GM12878 (cell line): ENCODE results near the gene ZKSCAN5. TPM values are rescaled to one million over a fixed set of nuclear protein-coding genes. Genes with fewer than 3 reads are reported as not detected.

Source experiments
- BHLHE40 ChIP-seq, 2 experiments: fragments of 450-650 bp in 1 of 2; IDR thresholded peaks; 2 replicates each; pipeline ENCODE4 v1.6.1; 2011 to 2017; ENCODE audit warnings: low read depth in 2 of 2, borderline replicate concordance in 1 of 2, improper control_type of control experiment in 1 of 2, low read length in 1 of 2, mild to moderate bottlenecking in 1 of 2
- CREM ChIP-seq: IDR thresholded peaks from 2 replicates; pipeline ENCODE4 v1.6.1; 2014; ENCODE audit warnings: antibody characterized with exemption, low read depth
- EED ChIP-seq: sonication (generic); IDR thresholded peaks from 2 replicates; pipeline ENCODE4 v1.6.1; 2016; ENCODE audit warnings: antibody characterized with exemption, low read depth
- FOXM1 ChIP-seq: IDR thresholded peaks from 2 replicates; pipeline ENCODE4 v1.6.1; 2012; ENCODE audit warnings: low read depth, mild to moderate bottlenecking, inconsistent platforms, low read length, moderate library complexity
- LARP7 ChIP-seq: fragments of 450-650 bp; IDR thresholded peaks from 2 replicates; pipeline ENCODE4 v1.6.1; 2017; ENCODE audit warnings: mild to moderate bottlenecking
- NRF1 ChIP-seq: conservative IDR thresholded peaks from 2 replicates; pipeline ENCODE4 v1.6.1; 2011; ENCODE audit warnings: mild to moderate bottlenecking, low read depth, low read length, improper control_type of control experiment
- RCOR1 ChIP-seq: conservative IDR thresholded peaks from 2 replicates; pipeline ENCODE4 v1.6.1; 2012; ENCODE audit warnings: low read depth, low read length, improper control_type of control experiment
- RFX5 ChIP-seq: IDR thresholded peaks from 2 replicates; pipeline ENCODE4 v1.6.1; 2011; ENCODE audit warnings: low read depth, low read length, improper control_type of control experiment
- RUNX3 ChIP-seq: IDR thresholded peaks from 2 replicates; pipeline ENCODE4 v1.6.1; 2012; ENCODE audit warnings: low read length, inconsistent platforms
- SIN3A ChIP-seq: IDR thresholded peaks from 2 replicates; pipeline ENCODE4 v1.6.1; 2012; ENCODE audit warnings: low read depth, low read length, improper control_type of control experiment
- SP1 ChIP-seq: IDR thresholded peaks from one replicate; pipeline ENCODE4 v1.6.1; 2011; ENCODE audit warnings: low read depth, low read length
- ZNF207 ChIP-seq: fragments of 450-650 bp; IDR thresholded peaks from 2 replicates; pipeline ENCODE4 v1.6.1; 2014; ENCODE audit warnings: antibody characterized with exemption, mild to moderate bottlenecking, borderline replicate concordance
- ZNF274 ChIP-seq: IDR thresholded peaks from one replicate; pipeline ENCODE4 v1.8.0; 2011; ENCODE audit not compliant: insufficient read length, insufficient read depth
- ZNF384 ChIP-seq: IDR thresholded peaks from 2 replicates; pipeline ENCODE4 v1.6.1; 2012; ENCODE audit warnings: low read depth, mild to moderate bottlenecking, low read length, improper control_type of control experiment, borderline replicate concordance
- ZSCAN29 ChIP-seq: fragments of 450-650 bp; IDR thresholded peaks from 2 replicates; pipeline ENCODE4 v1.6.1; 2017; ENCODE audit warnings: mild to moderate bottlenecking, moderate library complexity
- polyA plus RNA-seq, 11 experiments: library from polyadenylated mRNA; depleted of rRNA in 4 of 11; unstranded in 6 of 11; stranded (reverse) in 5 of 11; fragments of >200 nt; fragmentation: Nextera tagmentation in 4 of 11; fragmentation: Illumina TruSeq in 1 of 11; extraction: Ambion mirVana in 4 of 11; extraction: Trizol in 1 of 11; gene quantifications; 1 replicate in 1 of 11; 2 replicates in 10 of 11; pipeline versions ENCODE4 v1.2.1 to v1.2.3, GENCODE V29; 2011 to 2016; ENCODE audit warnings: inconsistent platforms in 2 of 11, missing spikeins in 2 of 11, low read depth in 1 of 11
- total RNA-seq, 4 experiments: library from RNA; depleted of rRNA in 3 of 4; stranded (reverse); fragments of >200 nt in 3 of 4; fragmentation: Illumina TruSeq in 1 of 4; extraction: Trizol in 1 of 4; gene quantifications; 2 replicates each; pipeline versions ENCODE4 v1.2.1 to v1.2.3, GENCODE V29; 2013 to 2021
- TF ChIP-seq, protein P1 (sequence below): fragments of 150-350 bp; IDR thresholded peaks from 2 replicates; pipeline ENCODE4 v1.6.1; 2014; ENCODE audit warnings: mild to moderate bottlenecking, low read depth, low read length
- TF ChIP-seq, protein P2 (sequence below): IDR thresholded peaks from 2 replicates; pipeline ENCODE4 v1.6.1; 2011; ENCODE audit warnings: low read depth, mild to moderate bottlenecking, low read length, moderate library complexity, borderline replicate concordance; ENCODE audit errors: extremely low read depth
- TF ChIP-seq, protein P3 (sequence below), 3 experiments: IDR thresholded peaks in 2 of 3; conservative IDR thresholded peaks in 1 of 3; 2 replicates each; pipeline ENCODE4 v1.5.1; 2011; ENCODE audit warnings: low read depth in 3 of 3, low read length in 3 of 3, mild to moderate bottlenecking in 3 of 3, control low read depth in 2 of 3, moderate library complexity in 2 of 3, inconsistent platforms in 1 of 3, mixed read lengths in 1 of 3; ENCODE audit not compliant: control insufficient read depth in 2 of 3, insufficient read depth in 1 of 3; ENCODE audit errors: extremely low read depth in 1 of 3
- TF ChIP-seq, protein P4 (sequence below): fragments of 450-650 bp; IDR thresholded peaks from 2 replicates; pipeline ENCODE4 v1.6.1; 2016; ENCODE audit warnings: mild to moderate bottlenecking
- TF ChIP-seq, protein P5 (sequence below): fragments of 450-650 bp; IDR thresholded peaks from 2 replicates; pipeline ENCODE4 v1.6.1; 2018; ENCODE audit warnings: mild to moderate bottlenecking, low read depth, moderate library complexity; ENCODE audit not compliant: partially characterized antibody

The ZKSCAN5 gene
- total and polyA plus RNA-seq, 10 of the 15 experiments (the other 5 are each of a cell fraction or from before 2014, with no cell fraction given), result 2.5 to 10.1 (median 7.7) TPM

DNA sequence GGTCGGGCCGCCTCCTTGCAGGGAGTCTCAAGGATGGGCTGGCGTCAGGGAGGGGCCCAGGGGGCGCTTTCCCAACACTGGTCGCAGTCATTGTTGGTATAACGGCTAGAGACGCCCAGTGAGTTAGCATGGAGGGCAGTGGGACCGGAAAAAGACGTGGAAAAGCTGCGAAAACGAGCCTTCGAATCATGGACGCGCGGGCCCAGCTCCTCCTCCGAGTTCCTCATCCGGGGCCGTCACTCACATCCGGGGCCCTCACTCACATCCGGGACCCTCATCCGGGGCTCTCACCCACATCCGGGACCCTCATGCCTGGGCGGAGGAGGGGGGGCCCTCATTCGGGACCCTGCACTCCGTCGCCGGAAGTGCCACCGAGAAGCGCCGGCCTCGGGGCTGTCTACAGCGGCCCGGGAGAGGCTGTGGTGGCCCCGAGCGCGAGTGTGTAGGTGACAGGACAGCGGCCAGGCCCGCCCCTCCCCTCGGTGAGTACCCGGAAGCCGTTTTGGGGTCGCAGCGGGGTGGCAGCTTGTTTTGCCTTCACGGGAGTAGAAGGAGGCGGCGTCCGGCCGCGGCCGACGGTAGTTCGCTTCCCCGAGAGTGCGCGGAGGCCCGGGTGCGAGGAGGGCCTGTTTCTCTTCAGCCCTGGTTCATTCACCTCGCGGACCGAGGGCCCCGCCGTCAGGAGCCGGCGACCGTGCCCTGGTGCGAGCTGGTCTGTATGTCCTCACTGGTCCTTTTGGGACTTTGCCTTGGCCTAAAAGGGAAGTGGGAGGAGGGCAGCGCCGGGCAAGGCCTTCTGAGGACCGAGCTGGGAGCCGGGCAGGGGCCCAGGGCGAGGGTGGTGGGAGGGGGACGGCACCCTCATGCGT is 54.1 kb downstream of the ZKSCAN5 start, which contains the start of gene ZNF655 (continued):
- TF ChIP-seq ZNF207 (0 out of 2 replicates have a peak, but pooled peaks have one; percentile 63), LARP7 (peak; percentile 29; the same call in 1 of the 2 replicates), NRF1 (no peak), EED (peak; percentile 46; the same call in 1 of the 2 replicates), CREM (peak; percentile 19; the same call in 1 of the 2 replicates), RUNX3 (no peak; the same call in 1 of the 2 replicates), SIN3A (peak; percentile 79), SP1 (no peak), RFX5 (no peak), ZNF274 (no peak), ZNF384 (no peak), FOXM1 (no peak), RCOR1 (peak; percentile 75; the same call in 1 of the 2 replicates), BHLHE40 (IDR thresholded peaks at IDR 0.05; ENCODE audit: borderline replicate concordance in 1 of 2, low read depth in 2 of 2, low read length in 1 of 2) (peak in 1 of 2 experiments; percentile 17; a peak in 1 of 4 replicates), ZSCAN29 (no peak)
- TF ChIP-seq, protein P1, sequence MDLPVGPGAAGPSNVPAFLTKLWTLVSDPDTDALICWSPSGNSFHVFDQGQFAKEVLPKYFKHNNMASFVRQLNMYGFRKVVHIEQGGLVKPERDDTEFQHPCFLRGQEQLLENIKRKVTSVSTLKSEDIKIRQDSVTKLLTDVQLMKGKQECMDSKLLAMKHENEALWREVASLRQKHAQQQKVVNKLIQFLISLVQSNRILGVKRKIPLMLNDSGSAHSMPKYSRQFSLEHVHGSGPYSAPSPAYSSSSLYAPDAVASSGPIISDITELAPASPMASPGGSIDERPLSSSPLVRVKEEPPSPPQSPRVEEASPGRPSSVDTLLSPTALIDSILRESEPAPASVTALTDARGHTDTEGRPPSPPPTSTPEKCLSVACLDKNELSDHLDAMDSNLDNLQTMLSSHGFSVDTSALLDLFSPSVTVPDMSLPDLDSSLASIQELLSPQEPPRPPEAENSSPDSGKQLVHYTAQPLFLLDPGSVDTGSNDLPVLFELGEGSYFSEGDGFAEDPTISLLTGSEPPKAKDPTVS, result no peak
- TF ChIP-seq, protein P2, sequence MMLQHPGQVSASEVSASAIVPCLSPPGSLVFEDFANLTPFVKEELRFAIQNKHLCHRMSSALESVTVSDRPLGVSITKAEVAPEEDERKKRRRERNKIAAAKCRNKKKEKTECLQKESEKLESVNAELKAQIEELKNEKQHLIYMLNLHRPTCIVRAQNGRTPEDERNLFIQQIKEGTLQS, result peak; percentile 7; the same call in 1 of the 2 replicates
- TF ChIP-seq, protein P3, sequence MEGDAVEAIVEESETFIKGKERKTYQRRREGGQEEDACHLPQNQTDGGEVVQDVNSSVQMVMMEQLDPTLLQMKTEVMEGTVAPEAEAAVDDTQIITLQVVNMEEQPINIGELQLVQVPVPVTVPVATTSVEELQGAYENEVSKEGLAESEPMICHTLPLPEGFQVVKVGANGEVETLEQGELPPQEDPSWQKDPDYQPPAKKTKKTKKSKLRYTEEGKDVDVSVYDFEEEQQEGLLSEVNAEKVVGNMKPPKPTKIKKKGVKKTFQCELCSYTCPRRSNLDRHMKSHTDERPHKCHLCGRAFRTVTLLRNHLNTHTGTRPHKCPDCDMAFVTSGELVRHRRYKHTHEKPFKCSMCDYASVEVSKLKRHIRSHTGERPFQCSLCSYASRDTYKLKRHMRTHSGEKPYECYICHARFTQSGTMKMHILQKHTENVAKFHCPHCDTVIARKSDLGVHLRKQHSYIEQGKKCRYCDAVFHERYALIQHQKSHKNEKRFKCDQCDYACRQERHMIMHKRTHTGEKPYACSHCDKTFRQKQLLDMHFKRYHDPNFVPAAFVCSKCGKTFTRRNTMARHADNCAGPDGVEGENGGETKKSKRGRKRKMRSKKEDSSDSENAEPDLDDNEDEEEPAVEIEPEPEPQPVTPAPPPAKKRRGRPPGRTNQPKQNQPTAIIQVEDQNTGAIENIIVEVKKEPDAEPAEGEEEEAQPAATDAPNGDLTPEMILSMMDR (IDR thresholded peaks at IDR 0.05 in 2 of 3, conservative IDR thresholded peaks at IDR 0.05 in 1 of 3; ENCODE audit: control insufficient read depth in 2 of 3, extremely low read depth in 1 of 3, insufficient read depth in 1 of 3, low read depth in 3 of 3, low read length in 3 of 3), result no peak
- TF ChIP-seq, protein P4, sequence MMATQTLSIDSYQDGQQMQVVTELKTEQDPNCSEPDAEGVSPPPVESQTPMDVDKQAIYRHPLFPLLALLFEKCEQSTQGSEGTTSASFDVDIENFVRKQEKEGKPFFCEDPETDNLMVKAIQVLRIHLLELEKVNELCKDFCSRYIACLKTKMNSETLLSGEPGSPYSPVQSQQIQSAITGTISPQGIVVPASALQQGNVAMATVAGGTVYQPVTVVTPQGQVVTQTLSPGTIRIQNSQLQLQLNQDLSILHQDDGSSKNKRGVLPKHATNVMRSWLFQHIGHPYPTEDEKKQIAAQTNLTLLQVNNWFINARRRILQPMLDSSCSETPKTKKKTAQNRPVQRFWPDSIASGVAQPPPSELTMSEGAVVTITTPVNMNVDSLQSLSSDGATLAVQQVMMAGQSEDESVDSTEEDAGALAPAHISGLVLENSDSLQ, result peak; percentile 96
- TF ChIP-seq, protein P5, sequence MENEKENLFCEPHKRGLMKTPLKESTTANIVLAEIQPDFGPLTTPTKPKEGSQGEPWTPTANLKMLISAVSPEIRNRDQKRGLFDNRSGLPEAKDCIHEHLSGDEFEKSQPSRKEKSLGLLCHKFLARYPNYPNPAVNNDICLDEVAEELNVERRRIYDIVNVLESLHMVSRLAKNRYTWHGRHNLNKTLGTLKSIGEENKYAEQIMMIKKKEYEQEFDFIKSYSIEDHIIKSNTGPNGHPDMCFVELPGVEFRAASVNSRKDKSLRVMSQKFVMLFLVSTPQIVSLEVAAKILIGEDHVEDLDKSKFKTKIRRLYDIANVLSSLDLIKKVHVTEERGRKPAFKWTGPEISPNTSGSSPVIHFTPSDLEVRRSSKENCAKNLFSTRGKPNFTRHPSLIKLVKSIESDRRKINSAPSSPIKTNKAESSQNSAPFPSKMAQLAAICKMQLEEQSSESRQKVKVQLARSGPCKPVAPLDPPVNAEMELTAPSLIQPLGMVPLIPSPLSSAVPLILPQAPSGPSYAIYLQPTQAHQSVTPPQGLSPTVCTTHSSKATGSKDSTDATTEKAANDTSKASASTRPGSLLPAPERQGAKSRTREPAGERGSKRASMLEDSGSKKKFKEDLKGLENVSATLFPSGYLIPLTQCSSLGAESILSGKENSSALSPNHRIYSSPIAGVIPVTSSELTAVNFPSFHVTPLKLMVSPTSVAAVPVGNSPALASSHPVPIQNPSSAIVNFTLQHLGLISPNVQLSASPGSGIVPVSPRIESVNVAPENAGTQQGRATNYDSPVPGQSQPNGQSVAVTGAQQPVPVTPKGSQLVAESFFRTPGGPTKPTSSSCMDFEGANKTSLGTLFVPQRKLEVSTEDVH, result peak; percentile 100
